Ishikawa (cell line): Measurements from ENCODE around the gene CATSPER3.

Experiments
- CEBPB ChIP-seq: IDR thresholded peaks from 2 replicates; pipeline ENCODE4 v1.6.1; 2012
- CREB1 ChIP-seq: IDR thresholded peaks from 2 replicates; pipeline ENCODE4 v1.6.1; 2012; ENCODE audit warnings: low read depth
- EGR1 ChIP-seq: IDR thresholded peaks from 2 replicates; pipeline ENCODE4 v1.6.1; 2012
- MAX ChIP-seq: IDR thresholded peaks from 2 replicates; pipeline ENCODE4 v1.6.1; 2012
- RAD21 ChIP-seq: IDR thresholded peaks from 2 replicates; pipeline ENCODE4 v1.6.1; 2012; ENCODE audit warnings: low read depth
- REST ChIP-seq: IDR thresholded peaks from 2 replicates; pipeline ENCODE4 v1.6.1; 2012; ENCODE audit warnings: low read depth, mild to moderate bottlenecking
- TEAD4 ChIP-seq: IDR thresholded peaks from 2 replicates; pipeline ENCODE4 v1.6.1; 2012
- ZBTB7A ChIP-seq: IDR thresholded peaks from 2 replicates; pipeline ENCODE4 v1.6.1; 2012; ENCODE audit warnings: low read depth

GRCh38 chr5:135032695-135032998 is 64.9 kb downstream of the CATSPER3 start:
- TF ChIP-seq CREB1, result no peak
- no peak for TF ChIP-seq RAD21
- TF ChIP-seq TEAD4, result no peak
- no peak for TF ChIP-seq MAX
- TF ChIP-seq CEBPB, result no peak
- TF ChIP-seq ZBTB7A, result no peak
- no peak for TF ChIP-seq EGR1
- no peak for TF ChIP-seq REST
